GM23338 (cell line): ENCODE measurements around the gene GRHPR. TPM values are rescaled to one million over a fixed set of nuclear protein-coding genes. Genes with fewer than 3 reads are reported as not detected.

Experiments
- ATAC-seq: fragments of 200-7000 bp; cut with Tn5 transposase; 3 replicates; pipeline ENCODE4 v1.9.1; 2020
- DNase-seq: peaks from one replicate; pipeline ENCODE4 v3.0.0-alpha.2; 2015; ENCODE audit warnings: low spot score
- H2AFZ ChIP-seq: fragments of 200-600 bp; sonication (generic); 2 replicates; pipeline ENCODE4 v1.8.0; 2016; ENCODE audit warnings: antibody characterized with exemption, mild to moderate bottlenecking, moderate library complexity
- H3F3A ChIP-seq: fragments of 200-600 bp; sonication (generic); replicated peaks from 2 replicates; pipeline ENCODE4 v1.8.0; 2017; ENCODE audit warnings: antibody characterized with exemption, mixed run types, low read depth
- H3K27ac ChIP-seq: fragments of 200-600 bp; sonication (generic); 2 replicates; pipeline ENCODE4 v1.6.1; 2016; ENCODE audit warnings: low read depth
- H3K27me3 ChIP-seq: fragments of 200-600 bp; sonication (generic); 2 replicates; pipeline ENCODE4 v1.8.0; 2016; ENCODE audit warnings: mild to moderate bottlenecking, mixed run types, moderate library complexity; ENCODE audit not compliant: insufficient read depth
- H3K36me3 ChIP-seq: fragments of 200-600 bp; sonication (generic); 2 replicates; pipeline ENCODE4 v1.8.0; 2016; ENCODE audit warnings: mild to moderate bottlenecking; ENCODE audit not compliant: insufficient read depth
- H3K4me1 ChIP-seq: fragments of 200-600 bp; sonication (generic); 2 replicates; pipeline ENCODE4 v1.8.0; 2016; ENCODE audit warnings: mild to moderate bottlenecking, moderate library complexity; ENCODE audit not compliant: insufficient read depth
- H3K4me2 ChIP-seq: fragments of 200-600 bp; sonication (generic); 2 replicates; pipeline ENCODE4 v1.7.1; 2017; ENCODE audit warnings: mixed run types
- H3K4me3 ChIP-seq: fragments of 200-600 bp; sonication (generic); 2 replicates; pipeline ENCODE4 v1.6.1; 2016; ENCODE audit warnings: mixed run types
- H3K79me2 ChIP-seq: fragments of 200-600 bp; sonication (generic); replicated peaks from 2 replicates; pipeline ENCODE4 v1.8.0; 2017; ENCODE audit warnings: mild to moderate bottlenecking; ENCODE audit not compliant: insufficient read depth
- H3K9me2 ChIP-seq: fragments of 200-600 bp; sonication (generic); 2 replicates; pipeline ENCODE4 v1.8.0; 2017; ENCODE audit not compliant: insufficient read depth
- H4K20me1 ChIP-seq: fragments of 200-600 bp; sonication (generic); replicated peaks from 2 replicates; pipeline ENCODE4 v1.8.0; 2017; ENCODE audit warnings: mild to moderate bottlenecking; ENCODE audit not compliant: insufficient read depth
- H3K27ac Mint-ChIP-seq: 2 replicates; pipeline ENCODE4 v1.8.0; 2020; ENCODE audit warnings: inconsistent platforms, mild to moderate bottlenecking, moderate library complexity, mixed read lengths
- H3K27me3 Mint-ChIP-seq: 3 replicates; pipeline ENCODE4 v1.8.0; 2022; ENCODE audit warnings: low read depth, mild to moderate bottlenecking, moderate library complexity, mixed read lengths, inconsistent platforms; ENCODE audit not compliant: insufficient read depth, poor library complexity
- H3K36me3 Mint-ChIP-seq: 3 replicates; pipeline ENCODE4 v1.8.0; 2021; ENCODE audit warnings: low read depth, mild to moderate bottlenecking, inconsistent platforms, moderate library complexity, mixed read lengths
- H3K4me1 Mint-ChIP-seq: 3 replicates; pipeline ENCODE4 v1.8.0; 2020; ENCODE audit warnings: mild to moderate bottlenecking, inconsistent platforms, mixed read lengths
- H3K4me3 Mint-ChIP-seq: 3 replicates; pipeline ENCODE4 v1.8.0; 2021; ENCODE audit warnings: moderate library complexity, mild to moderate bottlenecking, inconsistent platforms, mixed read lengths
- H3K9me3 Mint-ChIP-seq: 3 replicates; pipeline ENCODE4 v1.8.0; 2020; ENCODE audit warnings: moderate library complexity, mild to moderate bottlenecking, inconsistent platforms, mixed read lengths
- CREB1 ChIP-seq: fragments of 250-450 bp; sonication (Bioruptor Pico); IDR thresholded peaks from 2 replicates; pipeline ENCODE4 v1.5.0; 2020; ENCODE audit warnings: low read depth, mild to moderate bottlenecking, moderate library complexity
- EZH2 ChIP-seq: fragments of 200-600 bp; sonication (generic); IDR thresholded peaks from one replicate; pipeline ENCODE4 v1.8.0; 2017; ENCODE audit warnings: antibody characterized with exemption, mild to moderate bottlenecking, low read depth; ENCODE audit not compliant: unreplicated experiment
- EZH2phosphoT487 ChIP-seq: fragments of 200-600 bp; sonication (generic); IDR thresholded peaks from one replicate; pipeline ENCODE4 v1.8.1; 2018; ENCODE audit warnings: antibody characterized with exemption; ENCODE audit not compliant: unreplicated experiment
- JUNB ChIP-seq: IDR thresholded peaks from one replicate; pipeline ENCODE4 v1.6.1; 2016; ENCODE audit warnings: antibody characterized with exemption; ENCODE audit not compliant: unreplicated experiment
- NANOG ChIP-seq: IDR thresholded peaks from 2 replicates; pipeline ENCODE4 v1.6.1; 2016; ENCODE audit warnings: antibody characterized with exemption, borderline replicate concordance
- POLR2AphosphoS5 ChIP-seq: IDR thresholded peaks from 2 replicates; pipeline ENCODE4 v1.6.1; 2016; ENCODE audit warnings: antibody characterized with exemption, low read depth
- STAT1 ChIP-seq: IDR thresholded peaks from one replicate; pipeline ENCODE4 v1.6.1; 2016; ENCODE audit warnings: antibody characterized with exemption; ENCODE audit not compliant: unreplicated experiment
- ZNF114 ChIP-seq: fragments of 250-450 bp; sonication (Bioruptor Pico); IDR thresholded peaks from 2 replicates; pipeline ENCODE4 v1.5.0; 2020; ENCODE audit warnings: mild to moderate bottlenecking, moderate library complexity
- ZNF331 ChIP-seq: fragments of 250-450 bp; sonication (Bioruptor Pico); IDR thresholded peaks from 2 replicates; pipeline ENCODE4 v1.5.0; 2020; ENCODE audit warnings: low read depth, mild to moderate bottlenecking, moderate library complexity
- polyA plus RNA-seq: library from polyadenylated mRNA; unstranded; fragments of >200 nt; fragmentation: Nextera tagmentation; extraction: Ambion mirVana; gene quantifications from 2 replicates; pipeline ENCODE4 v1.2.1, GENCODE V29; 2016
- total RNA-seq: library from RNA; depleted of rRNA; stranded (reverse); fragments of >200 nt; shearing (Covaris generic); gene quantifications from 2 replicates; pipeline ENCODE4 v1.2.3, GENCODE V29; 2014
- TF ChIP-seq, protein P1 (sequence below), 2 experiments: fragments of 200-600 bp in 1 of 2; sonication (generic) in 1 of 2; conservative IDR thresholded peaks; 2 replicates each; pipeline versions ENCODE4 v1.5.1 to v1.6.1; 2016 to 2017; ENCODE audit warnings: antibody characterized with exemption in 2 of 2, low read depth in 2 of 2, mild to moderate bottlenecking in 2 of 2, moderate library complexity in 1 of 2
- TF ChIP-seq, protein P2 (sequence below): IDR thresholded peaks from one replicate; pipeline ENCODE4 v1.6.1; 2018; ENCODE audit warnings: antibody characterized with exemption; ENCODE audit not compliant: unreplicated experiment
- TF ChIP-seq, protein P3 (sequence below): IDR thresholded peaks from 2 replicates; pipeline ENCODE4 v1.6.1; 2016; ENCODE audit warnings: antibody characterized with exemption
- TF ChIP-seq, protein P4 (sequence below): fragments of 250-450 bp; sonication (Bioruptor Pico); IDR thresholded peaks from 2 replicates; pipeline ENCODE4 v1.5.0; 2020; ENCODE audit warnings: mild to moderate bottlenecking, moderate library complexity

Gene GRHPR
- total and polyA plus RNA-seq, 2 experiments from 2014 or later, result 69.0 to 128 TPM

DNA sequence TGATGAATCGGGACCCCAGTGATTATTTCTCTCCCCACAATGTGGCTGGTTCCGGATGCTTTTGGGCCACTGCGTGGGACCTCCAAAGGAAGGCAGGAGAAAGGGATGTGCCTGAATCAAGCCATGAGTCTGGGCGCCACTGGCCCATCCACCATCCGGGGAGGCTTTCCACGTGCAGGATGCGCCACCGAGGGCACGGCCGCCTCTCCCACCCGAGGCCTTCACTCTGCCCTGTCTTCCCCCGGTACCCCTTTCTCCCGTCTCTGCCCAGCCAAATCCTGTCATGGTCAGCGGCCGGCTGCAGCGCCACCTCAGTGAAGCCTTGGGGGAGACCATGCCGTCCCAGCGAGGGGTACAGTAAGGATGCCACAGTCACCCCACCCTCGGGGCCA lies 43.9 kb upstream of the GRHPR start (continued):
- no peak for TF ChIP-seq ZNF331 (CRISPR knock-in tag)
- TF ChIP-seq, protein P1, sequence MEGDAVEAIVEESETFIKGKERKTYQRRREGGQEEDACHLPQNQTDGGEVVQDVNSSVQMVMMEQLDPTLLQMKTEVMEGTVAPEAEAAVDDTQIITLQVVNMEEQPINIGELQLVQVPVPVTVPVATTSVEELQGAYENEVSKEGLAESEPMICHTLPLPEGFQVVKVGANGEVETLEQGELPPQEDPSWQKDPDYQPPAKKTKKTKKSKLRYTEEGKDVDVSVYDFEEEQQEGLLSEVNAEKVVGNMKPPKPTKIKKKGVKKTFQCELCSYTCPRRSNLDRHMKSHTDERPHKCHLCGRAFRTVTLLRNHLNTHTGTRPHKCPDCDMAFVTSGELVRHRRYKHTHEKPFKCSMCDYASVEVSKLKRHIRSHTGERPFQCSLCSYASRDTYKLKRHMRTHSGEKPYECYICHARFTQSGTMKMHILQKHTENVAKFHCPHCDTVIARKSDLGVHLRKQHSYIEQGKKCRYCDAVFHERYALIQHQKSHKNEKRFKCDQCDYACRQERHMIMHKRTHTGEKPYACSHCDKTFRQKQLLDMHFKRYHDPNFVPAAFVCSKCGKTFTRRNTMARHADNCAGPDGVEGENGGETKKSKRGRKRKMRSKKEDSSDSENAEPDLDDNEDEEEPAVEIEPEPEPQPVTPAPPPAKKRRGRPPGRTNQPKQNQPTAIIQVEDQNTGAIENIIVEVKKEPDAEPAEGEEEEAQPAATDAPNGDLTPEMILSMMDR (conservative IDR thresholded peaks at IDR 0.05; ENCODE audit: low read depth in 2 of 2), result no peak
- TF ChIP-seq, protein P2, sequence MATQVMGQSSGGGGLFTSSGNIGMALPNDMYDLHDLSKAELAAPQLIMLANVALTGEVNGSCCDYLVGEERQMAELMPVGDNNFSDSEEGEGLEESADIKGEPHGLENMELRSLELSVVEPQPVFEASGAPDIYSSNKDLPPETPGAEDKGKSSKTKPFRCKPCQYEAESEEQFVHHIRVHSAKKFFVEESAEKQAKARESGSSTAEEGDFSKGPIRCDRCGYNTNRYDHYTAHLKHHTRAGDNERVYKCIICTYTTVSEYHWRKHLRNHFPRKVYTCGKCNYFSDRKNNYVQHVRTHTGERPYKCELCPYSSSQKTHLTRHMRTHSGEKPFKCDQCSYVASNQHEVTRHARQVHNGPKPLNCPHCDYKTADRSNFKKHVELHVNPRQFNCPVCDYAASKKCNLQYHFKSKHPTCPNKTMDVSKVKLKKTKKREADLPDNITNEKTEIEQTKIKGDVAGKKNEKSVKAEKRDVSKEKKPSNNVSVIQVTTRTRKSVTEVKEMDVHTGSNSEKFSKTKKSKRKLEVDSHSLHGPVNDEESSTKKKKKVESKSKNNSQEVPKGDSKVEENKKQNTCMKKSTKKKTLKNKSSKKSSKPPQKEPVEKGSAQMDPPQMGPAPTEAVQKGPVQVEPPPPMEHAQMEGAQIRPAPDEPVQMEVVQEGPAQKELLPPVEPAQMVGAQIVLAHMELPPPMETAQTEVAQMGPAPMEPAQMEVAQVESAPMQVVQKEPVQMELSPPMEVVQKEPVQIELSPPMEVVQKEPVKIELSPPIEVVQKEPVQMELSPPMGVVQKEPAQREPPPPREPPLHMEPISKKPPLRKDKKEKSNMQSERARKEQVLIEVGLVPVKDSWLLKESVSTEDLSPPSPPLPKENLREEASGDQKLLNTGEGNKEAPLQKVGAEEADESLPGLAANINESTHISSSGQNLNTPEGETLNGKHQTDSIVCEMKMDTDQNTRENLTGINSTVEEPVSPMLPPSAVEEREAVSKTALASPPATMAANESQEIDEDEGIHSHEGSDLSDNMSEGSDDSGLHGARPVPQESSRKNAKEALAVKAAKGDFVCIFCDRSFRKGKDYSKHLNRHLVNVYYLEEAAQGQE, result no peak
- TF ChIP-seq STAT1, result no peak
- TF ChIP-seq EZH2phosphoT487, result no peak
- no peak for TF ChIP-seq CREB1
- TF ChIP-seq, protein P3, sequence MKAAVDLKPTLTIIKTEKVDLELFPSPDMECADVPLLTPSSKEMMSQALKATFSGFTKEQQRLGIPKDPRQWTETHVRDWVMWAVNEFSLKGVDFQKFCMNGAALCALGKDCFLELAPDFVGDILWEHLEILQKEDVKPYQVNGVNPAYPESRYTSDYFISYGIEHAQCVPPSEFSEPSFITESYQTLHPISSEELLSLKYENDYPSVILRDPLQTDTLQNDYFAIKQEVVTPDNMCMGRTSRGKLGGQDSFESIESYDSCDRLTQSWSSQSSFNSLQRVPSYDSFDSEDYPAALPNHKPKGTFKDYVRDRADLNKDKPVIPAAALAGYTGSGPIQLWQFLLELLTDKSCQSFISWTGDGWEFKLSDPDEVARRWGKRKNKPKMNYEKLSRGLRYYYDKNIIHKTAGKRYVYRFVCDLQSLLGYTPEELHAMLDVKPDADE, result no peak
- no peak for TF ChIP-seq POLR2AphosphoS5
- no peak for TF ChIP-seq JUNB
- no peak for TF ChIP-seq NANOG
- TF ChIP-seq ZNF114 (CRISPR knock-in tag), result no peak

DNA sequence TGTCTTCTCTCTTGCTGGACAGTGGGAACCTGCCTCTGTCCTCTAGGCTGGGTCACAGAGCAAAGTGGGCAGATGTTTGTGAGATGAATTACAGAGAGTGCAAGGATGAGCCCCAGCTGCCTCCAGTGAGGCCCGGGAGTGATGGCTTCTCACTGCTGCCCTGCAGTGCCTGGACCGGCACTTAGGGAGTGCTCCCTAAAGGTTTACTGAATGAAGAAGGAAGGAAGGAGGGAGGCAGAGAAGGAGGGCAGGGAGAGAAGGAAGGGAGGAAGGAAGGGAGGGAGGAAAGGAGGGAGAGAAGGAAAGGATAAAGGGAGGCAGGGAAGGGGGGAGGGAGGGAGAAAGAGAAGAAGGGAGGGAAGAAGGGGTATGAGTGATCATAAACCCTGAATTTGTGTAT lies 42.7 kb upstream of the GRHPR start:
- Mint-ChIP-seq H3K36me3 (no peaks in the 10 kb centered on the region), H3K27me3 (peaks cover 1% of the 10 kb centered on the region)
- DNase-seq, result no peak
- TF ChIP-seq EZH2phosphoT487 (no peak), EZH2 (no peak)
- TF ChIP-seq, protein P4, sequence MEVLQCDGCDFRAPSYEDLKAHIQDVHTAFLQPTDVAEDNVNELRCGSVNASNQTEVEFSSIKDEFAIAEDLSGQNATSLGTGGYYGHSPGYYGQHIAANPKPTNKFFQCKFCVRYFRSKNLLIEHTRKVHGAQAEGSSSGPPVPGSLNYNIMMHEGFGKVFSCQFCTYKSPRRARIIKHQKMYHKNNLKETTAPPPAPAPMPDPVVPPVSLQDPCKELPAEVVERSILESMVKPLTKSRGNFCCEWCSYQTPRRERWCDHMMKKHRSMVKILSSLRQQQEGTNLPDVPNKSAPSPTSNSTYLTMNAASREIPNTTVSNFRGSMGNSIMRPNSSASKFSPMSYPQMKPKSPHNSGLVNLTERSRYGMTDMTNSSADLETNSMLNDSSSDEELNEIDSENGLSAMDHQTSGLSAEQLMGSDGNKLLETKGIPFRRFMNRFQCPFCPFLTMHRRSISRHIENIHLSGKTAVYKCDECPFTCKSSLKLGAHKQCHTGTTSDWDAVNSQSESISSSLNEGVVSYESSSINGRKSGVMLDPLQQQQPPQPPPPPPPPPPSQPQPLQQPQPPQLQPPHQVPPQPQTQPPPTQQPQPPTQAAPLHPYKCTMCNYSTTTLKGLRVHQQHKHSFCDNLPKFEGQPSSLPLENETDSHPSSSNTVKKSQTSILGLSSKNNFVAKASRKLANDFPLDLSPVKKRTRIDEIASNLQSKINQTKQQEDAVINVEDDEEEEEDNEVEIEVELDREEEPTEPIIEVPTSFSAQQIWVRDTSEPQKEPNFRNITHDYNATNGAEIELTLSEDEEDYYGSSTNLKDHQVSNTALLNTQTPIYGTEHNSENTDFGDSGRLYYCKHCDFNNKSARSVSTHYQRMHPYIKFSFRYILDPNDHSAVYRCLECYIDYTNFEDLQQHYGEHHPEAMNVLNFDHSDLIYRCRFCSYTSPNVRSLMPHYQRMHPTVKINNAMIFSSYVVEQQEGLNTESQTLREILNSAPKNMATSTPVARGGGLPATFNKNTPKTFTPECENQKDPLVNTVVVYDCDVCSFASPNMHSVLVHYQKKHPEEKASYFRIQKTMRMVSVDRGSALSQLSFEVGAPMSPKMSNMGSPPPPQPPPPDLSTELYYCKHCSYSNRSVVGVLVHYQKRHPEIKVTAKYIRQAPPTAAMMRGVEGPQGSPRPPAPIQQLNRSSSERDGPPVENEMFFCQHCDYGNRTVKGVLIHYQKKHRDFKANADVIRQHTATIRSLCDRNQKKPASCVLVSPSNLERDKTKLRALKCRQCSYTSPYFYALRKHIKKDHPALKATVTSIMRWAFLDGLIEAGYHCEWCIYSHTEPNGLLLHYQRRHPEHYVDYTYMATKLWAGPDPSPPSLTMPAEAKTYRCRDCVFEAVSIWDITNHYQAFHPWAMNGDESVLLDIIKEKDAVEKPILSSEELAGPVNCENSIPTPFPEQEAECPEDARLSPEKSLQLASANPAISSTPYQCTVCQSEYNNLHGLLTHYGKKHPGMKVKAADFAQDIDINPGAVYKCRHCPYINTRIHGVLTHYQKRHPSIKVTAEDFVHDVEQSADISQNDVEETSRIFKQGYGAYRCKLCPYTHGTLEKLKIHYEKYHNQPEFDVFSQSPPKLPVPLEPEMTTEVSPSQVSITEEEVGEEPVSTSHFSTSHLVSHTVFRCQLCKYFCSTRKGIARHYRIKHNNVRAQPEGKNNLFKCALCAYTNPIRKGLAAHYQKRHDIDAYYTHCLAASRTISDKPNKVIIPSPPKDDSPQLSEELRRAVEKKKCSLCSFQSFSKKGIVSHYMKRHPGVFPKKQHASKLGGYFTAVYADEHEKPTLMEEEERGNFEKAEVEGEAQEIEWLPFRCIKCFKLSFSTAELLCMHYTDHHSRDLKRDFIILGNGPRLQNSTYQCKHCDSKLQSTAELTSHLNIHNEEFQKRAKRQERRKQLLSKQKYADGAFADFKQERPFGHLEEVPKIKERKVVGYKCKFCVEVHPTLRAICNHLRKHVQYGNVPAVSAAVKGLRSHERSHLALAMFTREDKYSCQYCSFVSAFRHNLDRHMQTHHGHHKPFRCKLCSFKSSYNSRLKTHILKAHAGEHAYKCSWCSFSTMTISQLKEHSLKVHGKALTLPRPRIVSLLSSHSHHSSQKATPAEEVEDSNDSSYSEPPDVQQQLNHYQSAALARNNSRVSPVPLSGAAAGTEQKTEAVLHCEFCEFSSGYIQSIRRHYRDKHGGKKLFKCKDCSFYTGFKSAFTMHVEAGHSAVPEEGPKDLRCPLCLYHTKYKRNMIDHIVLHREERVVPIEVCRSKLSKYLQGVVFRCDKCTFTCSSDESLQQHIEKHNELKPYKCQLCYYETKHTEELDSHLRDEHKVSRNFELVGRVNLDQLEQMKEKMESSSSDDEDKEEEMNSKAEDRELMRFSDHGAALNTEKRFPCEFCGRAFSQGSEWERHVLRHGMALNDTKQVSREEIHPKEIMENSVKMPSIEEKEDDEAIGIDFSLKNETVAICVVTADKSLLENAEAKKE (CRISPR knock-in tag), result no peak

More for the DNA sequence above, 42.7 kb upstream of the GRHPR start:
- no peaks in the 10 kb centered on the region for H3F3A ChIP-seq
- Mint-ChIP-seq H3K4me1 (peaks cover 6% of the 10 kb centered on the region; the same call in 1 of the 3 replicates), H3K4me3 (no peak overlapping the region), H3K27ac (no peak overlapping the region), H3K9me3 (no peaks in the 10 kb centered on the region)
- H3K27me3 ChIP-seq, result no peaks in the 10 kb centered on the region
- H3K4me3 ChIP-seq, result no peak overlapping the region
- no peaks in the 10 kb centered on the region for H3K9me2 ChIP-seq
- no peak overlapping the region for H3K4me2 ChIP-seq
- H4K20me1 ChIP-seq, result no peaks in the 10 kb centered on the region
- H2AFZ ChIP-seq, result no peak overlapping the region
- no peaks in the 10 kb centered on the region for H3K79me2 ChIP-seq
- H3K36me3 ChIP-seq, result no peaks in the 10 kb centered on the region
- no peak overlapping the region for H3K27ac ChIP-seq
- H3K4me1 ChIP-seq, result no peaks in the 10 kb centered on the region
- ATAC-seq, result no peak
